Chondrocyte (in vitro differentiated cells): Measurements from ENCODE around the gene PTPRN2. TPM values are rescaled to one million over a fixed set of nuclear protein-coding genes. Genes with fewer than 3 reads are reported as not detected.
"Not testable (repeated sequence)": the region's sequence is repeated elsewhere in the genome, so short reads cannot be mapped to it uniquely, and the experiment has no call there.

Experiments
- DNase-seq: peaks from one replicate; pipeline ENCODE4 v3.0.0; 2021; ENCODE audit warnings: mixed read lengths, low spot score
- H3K27ac Mint-ChIP-seq: one replicate; pipeline ENCODE4 v1.8.0; 2021; ENCODE audit warnings: mild to moderate bottlenecking, moderate library complexity, mixed read lengths; ENCODE audit not compliant: unreplicated experiment
- H3K27me3 Mint-ChIP-seq: 2 replicates; pipeline ENCODE4 v1.8.0; 2021; ENCODE audit warnings: low read depth, mixed read lengths
- H3K36me3 Mint-ChIP-seq: 2 replicates; pipeline ENCODE4 v1.8.0; 2021; ENCODE audit warnings: low read depth, mixed read lengths
- H3K4me1 Mint-ChIP-seq: 2 replicates; pipeline ENCODE4 v1.8.0; 2021; ENCODE audit warnings: low read depth, mild to moderate bottlenecking, mixed read lengths
- H3K4me3 Mint-ChIP-seq: one replicate; pipeline ENCODE4 v1.8.0; 2021; ENCODE audit warnings: mild to moderate bottlenecking, moderate library complexity, mixed read lengths; ENCODE audit not compliant: unreplicated experiment
- H3K9me3 Mint-ChIP-seq: 2 replicates; pipeline ENCODE4 v1.8.0; 2021; ENCODE audit warnings: low read depth, mixed read lengths
- CTCF ChIP-seq: fragments of 200-600 bp; sonication (generic); IDR thresholded peaks from 2 replicates; pipeline ENCODE4 v1.5.0; 2021; ENCODE audit warnings: antibody characterized with exemption, mild to moderate bottlenecking, moderate library complexity
- total RNA-seq: library from RNA; stranded (reverse); gene quantifications from 3 replicates; pipeline ENCODE4 v1.2.1, GENCODE V29; 2021

The PTPRN2 gene
- total RNA-seq, 1 donor from 2014 or later = 0.30 TPM

GRCh38 chr7:158353606-158354570 is 233.7 kb downstream of the PTPRN2 start:
- H3K27ac Mint-ChIP-seq = no peak overlapping the region
- peak; percentile 40 for DNase-seq
- H3K4me1 Mint-ChIP-seq = no peaks in the 10 kb centered on the region
- peaks cover 19% of the 10 kb centered on the region for H3K9me3 Mint-ChIP-seq
- H3K27me3 Mint-ChIP-seq = peaks cover 21% of the 10 kb centered on the region
- H3K36me3 Mint-ChIP-seq = peaks cover 1% of the 10 kb centered on the region
- H3K4me3 Mint-ChIP-seq = no peak overlapping the region
- TF ChIP-seq CTCF = peak; percentile 58

GRCh38 chr7:158351899-158352729 is 235.5 kb downstream of the PTPRN2 start:
- not testable (repeated sequence) for H3K27ac Mint-ChIP-seq, DNase-seq, H3K4me1 Mint-ChIP-seq, H3K36me3 Mint-ChIP-seq, H3K4me3 Mint-ChIP-seq
- H3K27me3 Mint-ChIP-seq = peaks cover 23% of the 10 kb centered on the region
- peaks cover 19% of the 10 kb centered on the region for H3K9me3 Mint-ChIP-seq

- H3K36me3 Mint-ChIP-seq = peaks cover 1% of the 10 kb centered on the region
- H3K27ac Mint-ChIP-seq = no peak overlapping the region
- no peak for DNase-seq
- H3K4me1 Mint-ChIP-seq = no peaks in the 10 kb centered on the region
- H3K9me3 Mint-ChIP-seq = peaks cover 18% of the 10 kb centered on the region
- H3K4me3 Mint-ChIP-seq = no peak overlapping the region
- no peak for TF ChIP-seq CTCF
- H3K27me3 Mint-ChIP-seq = peaks cover 23% of the 10 kb centered on the region
Measured at GRCh38 chr7:158351481-158351880, 236.1 kb downstream of the PTPRN2 start.

GRCh38 chr7:158351051-158351450 is 236.6 kb downstream of the PTPRN2 start:
- Mint-ChIP-seq H3K27ac (no peak overlapping the region), H3K9me3 (peaks cover 14% of the 10 kb centered on the region), H3K4me3 (no peak overlapping the region), H3K27me3 (peaks cover 23% of the 10 kb centered on the region), H3K36me3 (peaks cover 1% of the 10 kb centered on the region), H3K4me1 (no peaks in the 10 kb centered on the region)
- TF ChIP-seq CTCF = no peak
- DNase-seq = peak; percentile 88

GRCh38 chr7:158350166-158350900 is 237.3 kb downstream of the PTPRN2 start:
- peaks cover 1% of the 10 kb centered on the region for H3K36me3 Mint-ChIP-seq
- no peak overlapping the region for H3K4me3 Mint-ChIP-seq
- DNase-seq = peak; percentile 54
- H3K9me3 Mint-ChIP-seq = peaks cover 14% of the 10 kb centered on the region
- no peaks in the 10 kb centered on the region for H3K4me1 Mint-ChIP-seq
- no peak overlapping the region for H3K27ac Mint-ChIP-seq
- no peak for TF ChIP-seq CTCF
- H3K27me3 Mint-ChIP-seq = peaks cover 23% of the 10 kb centered on the region
